HG03521 (cell line): Measurements from ENCODE around the gene SOX15.

Experiments used
- ATAC-seq: cut with Tn5 transposase; IDR thresholded peaks from one replicate; pipeline ENCODE4 v1.9.1; 2021; ENCODE audit warnings: mild to moderate bottlenecking, moderate library complexity; ENCODE audit not compliant: unreplicated experiment

SOX15 gene

GRCh38 chr17:7579001-7579833, 10.7 kb downstream of the SOX15 start, which contains the start of gene CD68:
Gene CD68, plus strand, starts transcription at chr17:7579638. Its CDS starts 40 bp downstream, at chr17:7579678.
- ATAC-seq, result no peak

- no peak for ATAC-seq
These were observed 12.3 kb downstream of the SOX15 start for GRCh38 chr17:7577327-7578199.

GRCh38 chr17:7576432-7576937, 13.4 kb downstream of the SOX15 start:
- ATAC-seq, result no peak

GRCh38 chr17:7575959-7576358, 13.9 kb downstream of the SOX15 start:
- ATAC-seq, result no peak

- ATAC-seq, result no peak
These were observed 14.4 kb downstream of the SOX15 start for GRCh38 chr17:7575481-7575883.

- no peak for ATAC-seq
These were observed 15.5 kb downstream of the SOX15 start for GRCh38 chr17:7574176-7574953.

- no peak for ATAC-seq
These were observed 16.4 kb downstream of the SOX15 start for GRCh38 chr17:7573324-7574080.

GRCh38 chr17:7572588-7573323, 17.1 kb downstream of the SOX15 start:
- ATAC-seq, result peak; percentile 88

GRCh38 chr17:7572338-7572587, 17.6 kb downstream of the SOX15 start:
- ATAC-seq, result no peak

GRCh38 chr17:7570351-7570750, 19.5 kb downstream of the SOX15 start:
- ATAC-seq, result no peak

- ATAC-seq, result no peak
These were observed 20.3 kb downstream of the SOX15 start for GRCh38 chr17:7569571-7569970.

- no peak for ATAC-seq
These were observed 26.6 kb downstream of the SOX15 start for GRCh38 chr17:7563115-7563869.

GRCh38 chr17:7562208-7562605, 27.7 kb downstream of the SOX15 start:
- peak; percentile 4 for ATAC-seq

- peak; percentile 65 for ATAC-seq
These were observed 28.2 kb downstream of the SOX15 start, which contains the start of gene SENP3 for GRCh38 chr17:7561589-7562207. Gene SENP3, plus strand, starts transcription at chr17:7561919. Its CDS starts 1,158 bp downstream, at chr17:7563077.

GRCh38 chr17:7561028-7561575, 28.8 kb downstream of the SOX15 start:
- peak; percentile 49 for ATAC-seq

GRCh38 chr17:7560172-7561027, 29.5 kb downstream of the SOX15 start:
- ATAC-seq, result no peak
